Activated CD4-positive, alpha-beta memory T cell treated with anti-CD3 and anti-CD28 coated beads, Interleukin-2, amount 10 ng/mL, durations not matched to agents 7 days and 5 days (primary cell): ENCODE data around the gene OR2A12. TPM values are rescaled to one million over a fixed set of nuclear protein-coding genes. Genes with fewer than 3 reads are reported as not detected.

Experiments
- CTCF ChIA-PET: fragments of 350-600 bp; sonication (Branson Sonifier 250); formaldehyde crosslinking; loops from one replicate; lab custom pipeline; 2021; ENCODE audit warnings: antibody characterized with exemption, inconsistent platforms; lab: Charles Lee
- POLR2A ChIA-PET: fragments of 350-600 bp; sonication (Branson Sonifier 250); formaldehyde crosslinking; loops from one replicate; lab custom pipeline; 2021; ENCODE audit warnings: antibody characterized with exemption; lab: Charles Lee
- DNase-seq: peaks from one replicate; pipeline ENCODE4 v3.0.0-alpha.2; 2020
- H3K27ac Mint-ChIP-seq: one replicate; pipeline ENCODE4 v1.8.0; 2021; ENCODE audit warnings: mild to moderate bottlenecking, mixed read lengths
- H3K27me3 Mint-ChIP-seq: one replicate; pipeline ENCODE4 v1.8.0; 2021; ENCODE audit warnings: mixed read lengths
- H3K36me3 Mint-ChIP-seq: one replicate; pipeline ENCODE4 v1.8.0; 2021; ENCODE audit warnings: low read depth, mixed read lengths
- H3K4me1 Mint-ChIP-seq: one replicate; pipeline ENCODE4 v1.8.0; 2021; ENCODE audit warnings: mixed read lengths
- H3K4me3 Mint-ChIP-seq: one replicate; pipeline ENCODE4 v1.8.0; 2021; ENCODE audit warnings: mild to moderate bottlenecking, mixed read lengths
- H3K9me3 Mint-ChIP-seq: one replicate; pipeline ENCODE4 v1.8.0; 2021; ENCODE audit warnings: mixed read lengths
- total RNA-seq, 2 experiments: library from RNA; stranded (reverse); gene quantifications; one replicate each; pipeline ENCODE4 v1.2.3, GENCODE V29; 2021

OR2A12 gene
- total RNA-seq, 2 experiments from 2014 or later = not detected

DNA sequence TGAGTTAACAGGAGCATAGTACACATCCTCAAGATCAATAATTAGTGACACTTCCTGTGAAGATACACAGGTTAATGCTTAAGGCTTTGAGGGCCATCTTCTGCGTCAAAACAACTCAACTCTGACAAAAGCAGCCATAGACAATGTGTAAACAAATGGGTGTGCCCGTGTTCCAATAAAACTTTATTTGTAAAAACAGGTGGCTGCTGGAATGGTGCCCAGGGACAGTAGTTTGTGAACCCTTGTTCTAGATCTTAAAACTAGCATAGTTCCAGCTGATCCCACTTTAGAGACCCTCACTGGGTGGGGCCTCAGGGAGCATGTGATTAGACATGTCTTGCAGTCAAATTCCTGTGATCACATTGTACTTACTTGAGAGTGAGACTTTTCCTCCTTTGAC lies 44.7 kb downstream of the OR2A12 start:
- Mint-ChIP-seq H3K36me3 (no peaks in the 10 kb centered on the region), H3K4me1 (no peaks in the 10 kb centered on the region), H3K27me3 (peaks cover 6% of the 10 kb centered on the region), H3K4me3 (no peak overlapping the region), H3K27ac (no peak overlapping the region), H3K9me3 (no peaks in the 10 kb centered on the region)
- DNase-seq = no peak
- POLR2A ChIA-PET = no interaction called here
- CTCF ChIA-PET = no interaction called here

DNA sequence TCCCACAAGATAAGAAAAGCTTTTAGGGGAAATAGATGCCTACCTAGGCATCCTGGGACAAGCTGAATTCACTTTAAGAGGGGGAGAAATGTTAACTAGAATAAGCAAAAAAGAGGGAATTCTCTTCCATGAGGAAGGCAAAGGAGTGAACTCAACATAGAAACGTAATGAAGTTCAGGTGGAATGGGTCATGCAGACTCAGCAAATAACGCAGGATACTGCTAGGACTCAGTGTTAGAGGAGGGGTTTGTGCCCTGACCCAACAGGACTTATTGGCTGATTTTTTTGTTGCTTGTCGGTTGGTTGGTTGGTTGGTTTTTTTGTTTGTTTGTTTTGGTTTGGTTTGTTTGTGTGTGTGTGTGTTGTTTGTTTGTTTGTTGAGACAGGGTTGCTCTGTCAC lies 46.2 kb downstream of the OR2A12 start:
- Mint-ChIP-seq H3K36me3 (no peaks in the 10 kb centered on the region), H3K27ac (no peak overlapping the region), H3K9me3 (no peaks in the 10 kb centered on the region), H3K27me3 (peaks cover 4% of the 10 kb centered on the region), H3K4me1 (no peaks in the 10 kb centered on the region), H3K4me3 (no peak overlapping the region)
- no peak for DNase-seq
- ChIA-PET POLR2A (no interaction called here), CTCF (no interaction called here)

DNA sequence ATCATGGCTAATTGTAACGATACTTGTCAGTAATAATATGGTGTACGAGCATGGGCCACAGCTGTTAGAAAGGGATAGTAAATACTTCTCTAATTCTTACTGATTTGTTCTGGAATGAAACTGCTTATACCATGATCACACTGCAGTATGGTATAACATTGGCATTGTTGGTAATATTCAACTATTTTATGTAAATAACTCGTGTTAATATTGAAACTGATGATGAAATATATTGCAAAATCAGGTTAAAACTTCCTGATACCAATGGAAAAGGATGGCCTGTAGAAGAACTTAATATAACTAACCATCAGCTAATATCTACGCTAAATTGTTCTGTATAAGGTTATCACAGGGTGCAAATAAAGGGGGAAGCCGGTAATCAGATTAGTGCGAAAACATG lies 47.2 kb downstream of the OR2A12 start:
- Mint-ChIP-seq H3K27me3 (peaks cover 3% of the 10 kb centered on the region), H3K27ac (no peak overlapping the region), H3K36me3 (no peaks in the 10 kb centered on the region), H3K4me3 (no peak overlapping the region), H3K4me1 (no peaks in the 10 kb centered on the region), H3K9me3 (no peaks in the 10 kb centered on the region)
- no peak for DNase-seq
- ChIA-PET POLR2A (no interaction called here), CTCF (no interaction called here)

DNA sequence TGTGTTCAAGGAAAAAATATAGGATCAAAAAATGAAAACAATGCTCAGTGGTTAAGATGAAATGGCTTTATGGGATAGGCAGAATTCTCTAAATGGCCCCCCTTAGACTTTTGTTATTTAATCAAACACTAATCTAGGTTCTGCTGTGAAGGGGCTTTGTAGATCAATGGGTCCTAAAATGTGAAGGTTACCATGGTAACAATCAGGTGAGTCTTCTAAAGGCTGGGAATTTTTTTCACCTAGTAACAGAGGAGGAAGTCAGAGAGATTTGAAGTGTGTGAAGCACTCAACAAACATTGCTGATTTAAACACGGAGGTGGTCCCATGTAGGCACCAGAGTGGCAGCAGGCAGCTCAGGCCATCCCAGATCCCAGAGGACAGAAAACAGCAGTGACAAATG lies 48.0 kb downstream of the OR2A12 start:
- CTCF ChIA-PET = no interaction called here
- Mint-ChIP-seq H3K36me3 (no peaks in the 10 kb centered on the region), H3K27ac (no peak overlapping the region), H3K4me3 (no peak overlapping the region), H3K27me3 (peaks cover 3% of the 10 kb centered on the region), H3K9me3 (no peaks in the 10 kb centered on the region), H3K4me1 (no peaks in the 10 kb centered on the region)
- DNase-seq = no peak
- POLR2A ChIA-PET = no interaction called here

DNA sequence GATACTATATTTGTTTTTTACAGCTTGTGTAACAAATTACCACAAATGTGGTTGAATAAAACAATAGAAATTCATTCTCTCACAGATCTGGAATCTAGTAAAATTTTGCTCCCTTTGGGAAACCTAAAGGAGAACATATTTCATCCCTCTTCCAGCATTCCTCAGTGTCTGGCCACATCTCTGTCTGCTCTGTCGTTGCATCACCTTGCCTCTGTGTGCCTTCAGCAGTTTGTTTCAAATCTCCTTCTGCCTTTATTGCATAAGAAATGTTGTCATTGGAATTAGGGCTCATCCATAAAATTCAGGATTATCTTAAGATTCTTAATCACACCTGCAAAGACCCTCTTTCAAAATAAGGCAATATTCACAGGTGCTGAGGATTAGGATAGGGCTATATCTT lies 51.4 kb downstream of the OR2A12 start:
- POLR2A ChIA-PET = no interaction called here
- no peak overlapping the region for H3K4me3 Mint-ChIP-seq
- CTCF ChIA-PET = interaction anchor here (1.7 kb wide), 1 partner anchor 9 kb away, joined by 9 read pairs; no protein-coding TSS in a partner anchor
- no peaks in the 10 kb centered on the region for H3K4me1 Mint-ChIP-seq
- no peaks in the 10 kb centered on the region for H3K9me3 Mint-ChIP-seq
- H3K27ac Mint-ChIP-seq = no peak overlapping the region
- DNase-seq = no peak
- peaks cover 3% of the 10 kb centered on the region for H3K27me3 Mint-ChIP-seq
- H3K36me3 Mint-ChIP-seq = no peaks in the 10 kb centered on the region

DNA sequence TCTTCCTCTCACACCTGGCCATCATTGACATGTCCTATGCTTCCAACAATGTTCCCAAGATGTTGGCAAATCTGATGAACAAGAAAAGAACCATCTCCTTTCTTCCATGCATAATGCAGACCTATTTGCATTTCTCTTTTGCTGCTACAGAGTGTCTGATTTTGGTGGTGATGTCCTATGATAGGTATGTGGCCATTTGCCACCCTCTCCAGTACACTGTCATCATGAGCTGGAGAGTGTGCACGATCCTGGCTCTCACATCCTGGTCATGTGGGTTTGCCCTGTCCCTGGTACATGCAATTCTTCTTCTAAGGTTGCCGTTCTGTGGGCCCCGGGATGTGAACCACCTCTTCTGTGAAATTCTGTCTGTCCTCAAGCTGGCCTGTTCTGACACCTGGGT lies 56.1 kb downstream of the OR2A12 start:
- POLR2A ChIA-PET = no interaction called here
- DNase-seq = no peak
- no peaks in the 10 kb centered on the region for H3K36me3 Mint-ChIP-seq
- no peaks in the 10 kb centered on the region for H3K9me3 Mint-ChIP-seq
- no peaks in the 10 kb centered on the region for H3K27me3 Mint-ChIP-seq
- H3K27ac Mint-ChIP-seq = no peak overlapping the region
- CTCF ChIA-PET = no interaction called here
- H3K4me3 Mint-ChIP-seq = no peak overlapping the region
- H3K4me1 Mint-ChIP-seq = no peaks in the 10 kb centered on the region

DNA sequence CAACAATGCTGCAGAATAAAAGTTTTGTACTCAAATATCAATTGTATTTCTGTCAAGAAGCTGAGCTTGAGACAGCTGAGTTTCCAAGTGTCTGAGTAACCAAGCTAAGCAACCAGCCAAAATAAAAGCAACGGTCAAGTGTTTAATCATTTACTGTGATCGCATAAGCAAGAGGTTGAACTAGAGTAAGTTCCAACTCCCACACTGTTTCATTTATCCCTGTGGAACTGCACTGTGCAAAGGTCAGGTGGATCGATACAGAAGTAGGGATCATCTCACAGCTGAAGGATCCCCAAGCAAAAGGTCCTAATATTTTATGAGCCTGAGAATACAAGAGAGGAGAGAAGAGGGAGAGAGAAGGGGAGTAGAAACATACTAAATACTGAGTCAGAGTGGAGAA lies 58.3 kb downstream of the OR2A12 start:
- H3K36me3 Mint-ChIP-seq = peaks cover 8% of the 10 kb centered on the region
- H3K27ac Mint-ChIP-seq = no peak overlapping the region
- no peaks in the 10 kb centered on the region for H3K4me1 Mint-ChIP-seq
- no peak for DNase-seq
- ChIA-PET CTCF (no interaction called here), POLR2A (no interaction called here)
- no peak overlapping the region for H3K4me3 Mint-ChIP-seq
- peaks cover 17% of the 10 kb centered on the region for H3K9me3 Mint-ChIP-seq
- H3K27me3 Mint-ChIP-seq = peaks cover 5% of the 10 kb centered on the region

DNA sequence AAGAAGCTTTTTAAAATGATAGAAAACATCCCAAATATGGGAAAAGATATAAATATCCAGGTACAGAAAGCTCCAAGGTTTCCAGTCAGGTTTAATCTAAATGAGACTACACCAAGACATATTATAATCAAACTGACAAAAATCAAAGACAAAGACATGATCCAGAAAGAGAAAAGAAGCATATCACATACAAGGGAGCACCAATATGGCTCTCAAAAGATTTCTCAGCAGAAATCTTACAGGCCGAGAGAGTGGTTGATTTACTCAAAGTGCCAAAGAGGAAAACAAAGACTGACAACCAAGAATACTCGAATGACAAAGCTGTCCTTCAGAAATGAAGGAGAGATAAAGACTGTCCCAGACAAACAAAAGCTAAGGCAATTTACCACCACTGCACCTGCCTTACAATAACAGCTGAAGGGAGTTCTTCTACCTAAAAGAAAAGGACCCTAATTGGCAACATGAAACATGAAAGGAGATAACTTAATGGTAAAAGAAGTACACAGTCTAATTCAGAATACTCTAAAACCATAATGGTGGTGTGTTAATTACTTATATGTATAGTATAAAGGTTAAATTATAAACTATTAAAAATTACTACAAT lies 62.2 kb downstream of the OR2A12 start:
- Mint-ChIP-seq H3K36me3 (peaks cover 12% of the 10 kb centered on the region), H3K4me1 (no peaks in the 10 kb centered on the region), H3K9me3 (peaks cover 21% of the 10 kb centered on the region), H3K27me3 (peaks cover 13% of the 10 kb centered on the region), H3K27ac (no peak overlapping the region), H3K4me3 (no peak overlapping the region)
- DNase-seq = no peak
- CTCF ChIA-PET = no interaction called here
- POLR2A ChIA-PET = no interaction called here

Other genes with a start within 250 kb of the OR2A12 start
- gene TCAF1, start 184.1 kb upstream of the OR2A12 start, total RNA-seq = 10 to 100 TPM; 24.7 to 25.2 TPM
- not detected for gene OR2F2, start 151.0 kb upstream of the OR2A12 start, total RNA-seq
- not detected for gene OR2F1, start 131.4 kb upstream of the OR2A12 start, total RNA-seq
- not detected for gene OR6B1, start 86.0 kb upstream of the OR2A12 start, total RNA-seq
- gene OR2A5, start 37.3 kb upstream of the OR2A12 start, total RNA-seq = not detected
- not detected for gene OR2A25, start 16.5 kb upstream of the OR2A12 start, total RNA-seq
- gene OR2A2, start 23.3 kb downstream of the OR2A12 start, total RNA-seq = not detected
- gene OR2A14, start 36.9 kb downstream of the OR2A12 start, total RNA-seq = not detected
- 1 to 10 TPM; 3.4 to 5.3 TPM for gene CTAGE4, start 97.2 kb downstream of the OR2A12 start, total RNA-seq
- gene ARHGEF35, start 109.6 kb downstream of the OR2A12 start, total RNA-seq = 1 to 10 TPM; 6.0 to 6.2 TPM
- not detected for gene OR2A42, start 153.3 kb downstream of the OR2A12 start, total RNA-seq
- gene OR2A7, start 178.5 kb downstream of the OR2A12 start, total RNA-seq = 1 to 10 TPM; 3.0 to 3.2 TPM
- gene CTAGE8, start 183.0 kb downstream of the OR2A12 start, total RNA-seq = 1 to 10 TPM in 1 of 2 experiments, not detected in 1; 1.4 TPM
- under 1 TPM in 1 of 2 experiments, not detected in 1; 0.05 TPM for gene OR2A1, start 226.1 kb downstream of the OR2A12 start, total RNA-seq